Trophoblast cell (in vitro differentiated cells and primary cell): Measurements from ENCODE around the gene YIPF2.

Experiments used
- DNase-seq, 2 donors: peaks; one replicate each; pipeline ENCODE4 v3.0.0-alpha.2; 2016
- H2AFZ ChIP-seq: 2 replicates; pipeline ENCODE4 v1.6.1; 2013; ENCODE audit warnings: low read length, moderate library complexity, mild to moderate bottlenecking; ENCODE audit not compliant: insufficient read depth, poor library complexity
- H2AK5ac ChIP-seq: 2 replicates; pipeline ENCODE4 v1.6.1; 2013; ENCODE audit warnings: mild to moderate bottlenecking, low read length
- H2BK120ac ChIP-seq: 2 replicates; pipeline ENCODE4 v1.6.1; 2013; ENCODE audit warnings: low read length, mild to moderate bottlenecking, moderate library complexity; ENCODE audit not compliant: insufficient read depth, poor library complexity
- H2BK12ac ChIP-seq: 2 replicates; pipeline ENCODE4 v1.6.1; 2013; ENCODE audit warnings: mild to moderate bottlenecking, low read length, moderate library complexity
- H2BK5ac ChIP-seq: 2 replicates; pipeline ENCODE4 v1.6.1; 2013; ENCODE audit warnings: low read length, low read depth, moderate library complexity, mild to moderate bottlenecking; ENCODE audit not compliant: poor library complexity
- H3K14ac ChIP-seq: 2 replicates; pipeline ENCODE4 v1.6.1; 2013; ENCODE audit warnings: mild to moderate bottlenecking, low read length
- H3K18ac ChIP-seq: 2 replicates; pipeline ENCODE4 v1.6.1; 2013; ENCODE audit warnings: mild to moderate bottlenecking, low read length
- H3K23ac ChIP-seq: 2 replicates; pipeline ENCODE4 v1.6.1; 2013; ENCODE audit warnings: low read length
- H3K27ac ChIP-seq: 2 replicates; pipeline ENCODE4 v1.5.1; 2013; ENCODE audit warnings: low read depth, mild to moderate bottlenecking, inconsistent platforms, low read length, moderate library complexity
- H3K27me3 ChIP-seq: 2 replicates; pipeline ENCODE4 v1.6.1; 2013; ENCODE audit warnings: inconsistent platforms, mild to moderate bottlenecking, low read length, moderate library complexity; ENCODE audit not compliant: insufficient read depth
- H3K36me3 ChIP-seq, 2 experiments: 1 replicate in 1 of 2; 2 replicates in 1 of 2; pipeline ENCODE4 v1.6.1; 2013; ENCODE audit warnings: low read length in 2 of 2, mild to moderate bottlenecking in 2 of 2, moderate library complexity in 1 of 2; ENCODE audit not compliant: insufficient read depth in 2 of 2, control insufficient read depth in 1 of 2
- H3K4ac ChIP-seq: 2 replicates; pipeline ENCODE4 v1.6.1; 2013; ENCODE audit warnings: low read depth, mild to moderate bottlenecking, low read length, moderate library complexity
- H3K4me1 ChIP-seq, 2 experiments: 1 replicate in 1 of 2; 2 replicates in 1 of 2; pipeline ENCODE4 v1.6.1; 2013; ENCODE audit warnings: low read length in 2 of 2, mild to moderate bottlenecking in 2 of 2, moderate library complexity in 1 of 2; ENCODE audit not compliant: insufficient read depth in 2 of 2, control insufficient read depth in 1 of 2
- H3K4me2 ChIP-seq: 2 replicates; pipeline ENCODE4 v1.6.1; 2013; ENCODE audit warnings: inconsistent platforms, mild to moderate bottlenecking, low read length, moderate library complexity
- H3K4me3 ChIP-seq: 2 replicates; pipeline ENCODE4 v1.5.1; 2013; ENCODE audit warnings: mild to moderate bottlenecking, low read depth, low read length, inconsistent platforms
- H3K79me1 ChIP-seq: one replicate; pipeline ENCODE4 v1.6.1; 2013; ENCODE audit warnings: low read length
- H3K79me2 ChIP-seq: 2 replicates; pipeline ENCODE4 v1.6.1; 2013; ENCODE audit warnings: low read length, mild to moderate bottlenecking; ENCODE audit not compliant: control insufficient read depth, insufficient read depth, poor library complexity
- H3K9ac ChIP-seq: 2 replicates; pipeline ENCODE4 v1.6.1; 2013; ENCODE audit warnings: mild to moderate bottlenecking, low read length
- H3K9me3 ChIP-seq: 2 replicates; pipeline ENCODE4 v1.6.1; 2013; ENCODE audit warnings: low read depth, mild to moderate bottlenecking, control low read depth, inconsistent platforms, low read length; ENCODE audit not compliant: insufficient read depth
- H4K12ac ChIP-seq: 2 replicates; pipeline ENCODE4 v1.6.1; 2013; ENCODE audit warnings: low read depth, mild to moderate bottlenecking, low read length, moderate library complexity
- H4K8ac ChIP-seq: 2 replicates; pipeline ENCODE4 v1.6.1; 2013; ENCODE audit warnings: low read depth, mild to moderate bottlenecking, low read length, moderate library complexity
- H4K91ac ChIP-seq: one replicate; pipeline ENCODE4 v1.6.1; 2013; ENCODE audit warnings: low read depth, mild to moderate bottlenecking, low read length, moderate library complexity
- WGBS: extraction: QIAGEN DNeasy Blood & Tissue Kit; methylation state at CpG from one replicate; pipeline ENCODE4 v1.1.7; 2013; ENCODE audit warnings: missing lambda C conversion rate; ENCODE audit not compliant: insufficient read length, insufficient coverage; ENCODE audit errors: extremely low coverage; 5-methylcytosine and 5-hydroxymethylcytosine counted together

YIPF2 gene

DNA sequence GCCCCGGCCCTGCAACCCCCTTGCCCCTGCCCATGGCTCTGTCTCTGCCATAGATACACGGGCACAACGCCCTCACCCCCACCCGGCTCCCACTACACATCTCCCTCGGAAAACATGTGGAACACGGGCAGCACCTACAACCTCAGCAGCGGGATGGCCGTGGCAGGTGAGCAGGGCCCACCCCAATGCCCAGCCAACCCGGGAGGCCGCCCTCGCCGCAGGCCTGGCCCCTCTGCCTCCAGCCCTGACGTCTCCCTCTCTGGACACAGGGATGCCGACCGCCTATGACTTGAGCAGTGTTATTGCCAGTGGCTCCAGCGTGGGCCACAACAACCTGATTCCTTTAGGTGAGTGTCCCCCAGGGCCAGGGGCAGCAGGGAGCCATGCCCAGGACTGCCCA lies 7.7 kb downstream of the YIPF2 start:
- WGBS = no CpG with 5 or more reads among the region's 16 CpGs

DNA sequence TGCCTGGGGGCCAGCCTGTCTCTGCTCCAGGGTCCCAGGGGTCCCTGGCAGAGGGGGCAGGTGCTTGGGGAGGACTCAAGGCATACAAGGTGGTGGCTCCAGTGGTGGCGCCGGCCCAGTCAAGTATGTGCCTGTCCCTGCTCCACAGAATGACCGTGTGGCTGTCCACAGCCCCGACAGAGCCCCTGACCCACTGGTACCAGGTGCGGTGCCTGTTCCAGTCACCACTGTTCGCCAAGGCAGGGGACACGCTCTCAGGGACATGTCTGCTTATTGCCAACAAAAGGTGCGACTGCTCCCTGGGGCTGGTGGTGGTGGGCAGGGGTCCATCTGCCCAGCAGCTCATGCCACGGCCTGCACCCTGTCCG lies 8.2 kb downstream of the YIPF2 start:
- peaks cover 78 to 85% of the 10 kb centered on the region in 2 experiments for H3K36me3 ChIP-seq
- no peak overlapping the region for H2BK5ac ChIP-seq
- H3K4me1 ChIP-seq = peaks cover 1 to 3% of the 10 kb centered on the region in 2 experiments
- no peak overlapping the region for H3K4me2 ChIP-seq
- H3K9me3 ChIP-seq = no peaks in the 10 kb centered on the region
- no peak overlapping the region for H4K91ac ChIP-seq
- no peak overlapping the region for H3K14ac ChIP-seq
- no CpG with 5 or more reads among the region's 10 CpGs for WGBS
- H3K4ac ChIP-seq = no peak overlapping the region
- DNase-seq = no peak
- no peak overlapping the region for H4K8ac ChIP-seq
- H2BK120ac ChIP-seq = no peak overlapping the region
- H3K79me1 ChIP-seq = no peaks in the 10 kb centered on the region
- H3K27me3 ChIP-seq = no peaks in the 10 kb centered on the region
- H3K4me3 ChIP-seq = no peak overlapping the region
- no peak overlapping the region for H3K9ac ChIP-seq
- no peak overlapping the region for H2AK5ac ChIP-seq
- H3K23ac ChIP-seq = no peak overlapping the region
- no peak overlapping the region for H2BK12ac ChIP-seq
- H3K18ac ChIP-seq = no peak overlapping the region
- no peaks in the 10 kb centered on the region for H3K79me2 ChIP-seq
- no peak overlapping the region for H3K27ac ChIP-seq
- no peak overlapping the region for H4K12ac ChIP-seq
- H2AFZ ChIP-seq = no peak overlapping the region

More for the DNA sequence above, 7.7 kb downstream of the YIPF2 start:
- H4K91ac ChIP-seq = no peak overlapping the region
- no peak overlapping the region for H3K4me2 ChIP-seq
- H4K8ac ChIP-seq = no peak overlapping the region
- H3K18ac ChIP-seq = no peak overlapping the region
- H3K36me3 ChIP-seq = peaks cover 77 to 84% of the 10 kb centered on the region in 2 experiments
- no peak overlapping the region for H3K23ac ChIP-seq
- H2AK5ac ChIP-seq = no peak overlapping the region
- H3K79me1 ChIP-seq = no peaks in the 10 kb centered on the region
- no peaks in the 10 kb centered on the region for H3K4me1 ChIP-seq
- no peaks in the 10 kb centered on the region for H3K9me3 ChIP-seq
- no peak overlapping the region for H3K14ac ChIP-seq
- H2AFZ ChIP-seq = no peak overlapping the region
- no peaks in the 10 kb centered on the region for H3K27me3 ChIP-seq
- H3K79me2 ChIP-seq = no peaks in the 10 kb centered on the region
- H3K4ac ChIP-seq = no peak overlapping the region
- no peak overlapping the region for H2BK5ac ChIP-seq
- H2BK120ac ChIP-seq = no peak overlapping the region
- H3K9ac ChIP-seq = no peak overlapping the region
- no peak overlapping the region for H3K27ac ChIP-seq
- H4K12ac ChIP-seq = no peak overlapping the region
- no peak for DNase-seq
- no peak overlapping the region for H2BK12ac ChIP-seq
- no peak overlapping the region for H3K4me3 ChIP-seq

DNA sequence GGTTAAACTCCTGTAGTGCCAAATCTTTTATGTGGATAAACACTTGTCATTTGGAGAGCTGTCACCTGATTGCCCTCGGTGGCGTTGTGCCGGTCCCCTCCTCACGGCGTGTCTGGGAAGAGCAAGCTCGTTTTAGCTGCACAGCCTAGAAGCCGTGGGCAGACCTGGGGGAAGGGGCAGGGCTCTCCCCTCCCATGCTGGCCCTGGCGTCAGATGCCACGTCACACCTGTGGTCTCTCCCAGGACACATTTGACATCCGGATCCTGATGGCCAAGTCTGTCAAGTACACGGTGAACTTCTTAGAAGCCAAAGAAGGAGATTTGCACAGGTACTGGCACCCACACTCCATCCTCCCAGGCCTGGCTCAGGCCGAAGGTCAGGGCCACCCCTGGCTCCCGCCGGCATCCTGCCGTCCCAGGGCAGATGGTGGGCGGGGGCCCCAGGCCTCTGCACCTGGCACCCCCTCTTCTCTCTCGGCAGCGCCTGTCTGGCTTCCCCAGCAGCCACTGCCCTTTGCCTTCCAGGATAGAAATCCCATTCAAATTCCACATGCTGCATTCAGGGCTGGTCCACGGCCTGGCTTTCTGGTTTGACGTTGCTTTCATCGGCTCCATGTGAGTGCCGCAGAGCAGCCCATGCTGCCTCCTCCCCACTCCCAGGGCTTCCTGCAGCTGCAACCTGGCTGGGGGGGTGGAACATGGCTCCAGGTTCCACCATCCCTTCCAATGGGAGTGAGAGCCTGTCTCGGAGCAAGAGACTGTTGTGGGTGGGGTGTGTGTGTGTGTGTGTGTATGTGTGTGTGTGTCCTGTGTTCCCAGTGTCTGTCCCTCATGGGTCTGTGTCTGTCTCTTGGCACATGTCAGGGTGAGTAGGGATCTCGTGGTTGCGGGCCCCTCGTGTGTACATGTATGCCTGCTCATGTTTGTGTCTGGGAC lies 8.8 kb downstream of the YIPF2 start:
- H4K91ac ChIP-seq = no peak overlapping the region
- DNase-seq = no peak
- no peak overlapping the region for H3K4me2 ChIP-seq
- no peak overlapping the region for H3K27ac ChIP-seq
- WGBS = no CpG with 5 or more reads among the region's 26 CpGs
- no peaks in the 10 kb centered on the region for H3K27me3 ChIP-seq
- no peak overlapping the region for H2BK12ac ChIP-seq
- H3K79me2 ChIP-seq = no peaks in the 10 kb centered on the region
- peak overlapping the region; percentile 3 for H3K4me3 ChIP-seq
- H3K18ac ChIP-seq = no peak overlapping the region
- no peak overlapping the region for H3K23ac ChIP-seq
- H3K4me1 ChIP-seq = peaks cover 4 to 6% of the 10 kb centered on the region in 2 experiments
- H2AFZ ChIP-seq = no peak overlapping the region
- no peak overlapping the region for H4K12ac ChIP-seq
- H3K36me3 ChIP-seq = peaks cover 75 to 83% of the 10 kb centered on the region in 2 experiments
- no peak overlapping the region for H3K9ac ChIP-seq
- no peaks in the 10 kb centered on the region for H3K9me3 ChIP-seq
- no peak overlapping the region for H2BK5ac ChIP-seq
- H4K8ac ChIP-seq = no peak overlapping the region
- H2BK120ac ChIP-seq = no peak overlapping the region
- no peak overlapping the region for H3K14ac ChIP-seq
- H3K79me1 ChIP-seq = no peaks in the 10 kb centered on the region
- no peak overlapping the region for H3K4ac ChIP-seq
- no peak overlapping the region for H2AK5ac ChIP-seq

DNA sequence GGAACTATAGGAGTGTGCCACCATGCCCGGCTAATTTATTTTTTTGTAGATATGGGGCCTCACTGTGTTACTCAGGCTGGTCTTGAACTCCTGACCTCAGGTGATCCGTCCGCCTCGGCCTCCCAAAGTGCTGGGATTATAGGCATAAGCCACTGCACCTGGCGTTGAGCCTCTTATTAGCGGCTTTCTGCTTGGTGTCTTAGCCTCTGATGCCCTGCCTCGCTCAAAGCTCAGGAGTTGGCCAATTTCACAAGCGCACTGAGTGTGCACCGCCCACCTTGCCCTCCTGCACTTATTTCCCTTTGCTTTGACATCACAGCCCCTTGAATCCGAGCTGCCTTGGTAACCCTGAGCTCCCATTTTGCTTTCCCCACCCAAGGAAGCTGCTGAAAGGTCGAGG lies 10.1 kb downstream of the YIPF2 start:
- Histone ChIP-seq H2AK5ac (no peak overlapping the region), H3K9ac (no peak overlapping the region), H3K4me2 (no peak overlapping the region), H4K8ac (no peak overlapping the region), H3K18ac (no peak overlapping the region), H3K79me1 (no peaks in the 10 kb centered on the region), H3K27me3 (no peaks in the 10 kb centered on the region), H3K4ac (no peak overlapping the region), H3K14ac (no peak overlapping the region), H3K27ac (no peak overlapping the region), H3K36me3 (peaks cover 71 to 80% of the 10 kb centered on the region in 2 experiments), H2BK5ac (no peak overlapping the region), H4K12ac (no peak overlapping the region), H3K4me1 (peaks cover 4 to 6% of the 10 kb centered on the region in 2 experiments), H4K91ac (no peak overlapping the region), H3K23ac (no peak overlapping the region), H2AFZ (no peak overlapping the region), H3K4me3 (no peak overlapping the region), H2BK120ac (no peak overlapping the region), H3K79me2 (no peaks in the 10 kb centered on the region), H2BK12ac (no peak overlapping the region), H3K9me3 (no peaks in the 10 kb centered on the region)
- no CpG with 5 or more reads among the region's 11 CpGs for WGBS
- DNase-seq = no peak
